SK-N-MC (cell line): ENCODE measurements around the gene SDE2.
"Not testable (repeated sequence)": the region's sequence is repeated elsewhere in the genome, so short reads cannot be mapped to it uniquely, and the experiment has no call there.

ENCODE experiments used
- DNase-seq: peaks from one replicate; pipeline ENCODE4 v3.0.0-alpha.2; 2011; ENCODE audit warnings: low read depth, low spot score
- H3K27ac ChIP-seq: fragments of 200-600 bp; sonication (generic); 2 replicates; pipeline ENCODE4 v1.5.1; 2016; ENCODE audit warnings: mixed run types
- H3K36me3 ChIP-seq: fragments of 200-600 bp; sonication (generic); 2 replicates; pipeline ENCODE4 v1.6.1; 2017; ENCODE audit warnings: antibody characterized with exemption, low read length, mixed read lengths; ENCODE audit not compliant: insufficient read depth
- H3K4me3 ChIP-seq: fragments of 200-600 bp; sonication (generic); 2 replicates; pipeline ENCODE4 v1.5.1; 2016
- H3K9ac ChIP-seq: fragments of 200-600 bp; sonication (generic); 2 replicates; pipeline ENCODE4 v1.8.0; 2017; ENCODE audit warnings: mixed run types, mixed read lengths; ENCODE audit not compliant: insufficient read length
- H3K9me3 ChIP-seq: fragments of 200-600 bp; sonication (generic); 2 replicates; pipeline ENCODE4 v1.6.1; 2017; ENCODE audit warnings: low read depth, mild to moderate bottlenecking, antibody characterized with exemption, low read length, moderate library complexity, mixed read lengths
- EZH2 ChIP-seq: fragments of 200-600 bp; sonication (generic); IDR thresholded peaks from one replicate; pipeline ENCODE4 v1.6.1; 2017; ENCODE audit warnings: antibody characterized with exemption
- FOXP2 ChIP-seq: optimal IDR thresholded peaks from 2 replicates; pipeline ENCODE3; 2011; ENCODE audit warnings: mild to moderate bottlenecking, moderate library complexity; ENCODE audit not compliant: insufficient read depth; ENCODE audit errors: extremely low read length, control extremely low read depth
- POLR2AphosphoS5 ChIP-seq: IDR thresholded peaks from 2 replicates; pipeline ENCODE4 v1.6.1; 2012; ENCODE audit warnings: mild to moderate bottlenecking, low read depth, low read length, borderline replicate concordance

SDE2 gene

DNA sequence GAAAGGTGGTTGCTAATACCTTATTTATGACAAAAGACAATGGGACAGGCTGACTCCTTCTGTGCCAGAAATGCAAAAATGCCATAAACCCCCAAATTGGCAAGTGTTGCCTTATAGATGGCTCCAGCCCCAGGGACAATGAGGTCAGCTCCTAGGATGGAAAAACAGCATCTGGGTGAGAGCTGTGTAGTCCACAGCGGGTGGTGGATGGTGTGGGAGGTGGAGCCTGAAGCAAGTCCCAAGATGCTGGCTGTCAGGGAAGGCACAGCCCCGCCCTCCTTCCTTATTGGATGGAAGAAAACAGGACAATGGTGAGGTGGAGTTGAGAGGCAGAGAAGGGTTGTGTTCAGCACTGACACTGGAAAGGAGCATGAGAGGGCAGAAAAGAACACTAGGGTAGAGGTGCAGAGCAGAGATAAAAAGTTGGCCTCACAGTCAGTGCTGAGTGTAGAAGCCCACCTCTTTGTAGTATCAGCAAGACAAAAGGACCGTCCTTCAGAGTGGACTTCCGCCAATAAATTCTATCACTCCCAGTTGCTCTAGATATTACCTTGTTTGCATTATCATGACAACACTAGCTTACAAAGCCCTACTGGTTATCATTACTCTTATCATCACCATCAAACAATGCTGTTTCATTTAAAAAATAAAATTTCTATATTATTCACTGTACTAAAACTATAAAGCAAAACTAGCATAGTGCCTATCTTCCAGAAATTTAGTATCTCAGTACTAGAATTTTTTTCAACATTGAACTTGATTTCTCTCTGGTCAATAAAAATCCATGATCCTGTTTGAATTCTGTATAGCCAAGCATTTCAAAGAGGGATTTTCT lies 3.7 kb upstream of the SDE2 start:
- no peak for TF ChIP-seq EZH2
- TF ChIP-seq FOXP2: peak; percentile 43
- peak; percentile 55 for TF ChIP-seq POLR2AphosphoS5
- Histone ChIP-seq H3K4me3 (0 out of 2 replicates have a peak overlapping the region, but pooled peaks have one; percentile 5), H3K9me3 (no peaks in the 10 kb centered on the region), H3K9ac (no peak overlapping the region), H3K36me3 (no peaks in the 10 kb centered on the region), H3K27ac (0 out of 2 replicates have a peak overlapping the region, but pooled peaks have one; percentile 11)
- no peak for DNase-seq

DNA sequence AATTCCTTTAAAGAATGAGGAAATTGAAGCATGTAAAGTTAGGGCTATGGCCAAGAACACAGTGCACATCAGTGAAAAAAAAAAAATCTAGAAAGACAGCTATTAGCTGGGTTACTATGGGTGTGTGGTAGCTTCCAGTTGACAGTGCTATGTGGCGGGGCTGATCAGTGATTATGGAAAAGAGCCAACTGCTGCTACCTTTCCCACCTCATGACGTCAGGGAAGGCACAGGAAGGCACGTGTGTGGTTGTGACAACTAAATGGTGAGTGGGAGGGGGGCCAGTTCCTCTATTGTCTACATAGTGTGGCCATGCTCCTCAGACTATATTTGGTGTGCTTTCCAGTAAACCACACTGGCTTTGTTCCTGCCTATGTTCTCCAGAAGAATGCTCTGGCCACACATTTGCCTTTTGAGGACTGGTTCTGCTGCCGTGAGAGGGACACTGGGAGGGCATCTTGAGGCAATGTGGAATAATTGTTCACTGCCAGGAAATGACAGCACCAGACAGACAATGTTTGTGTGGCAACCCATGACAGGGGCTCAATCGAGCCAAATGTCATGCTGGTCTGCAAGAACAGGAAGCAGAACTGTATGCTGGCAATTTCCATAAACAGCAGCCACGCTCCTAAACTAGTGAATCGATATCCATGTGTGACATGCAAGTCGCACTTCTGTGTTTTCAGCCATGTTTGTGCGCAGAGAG lies 3.0 kb upstream of the SDE2 start:
- no peaks in the 10 kb centered on the region for H3K9me3 ChIP-seq
- 0 out of 2 replicates have a peak overlapping the region, but pooled peaks have one; percentile 11 for H3K27ac ChIP-seq
- 0 out of 2 replicates have a peak overlapping the region, but pooled peaks have one; percentile 5 for H3K4me3 ChIP-seq
- no peak for TF ChIP-seq POLR2AphosphoS5
- no peaks in the 10 kb centered on the region for H3K36me3 ChIP-seq
- no peak overlapping the region for H3K9ac ChIP-seq
- DNase-seq: no peak

- Histone ChIP-seq H3K36me3 (no peaks in the 10 kb centered on the region; the same call in 1 of the 2 replicates), H3K9me3 (no peaks in the 10 kb centered on the region), H3K4me3 (no peak overlapping the region), H3K27ac (no peak overlapping the region), H3K9ac (no peak overlapping the region)
- TF ChIP-seq EZH2 (no peak), FOXP2 (no peak), POLR2AphosphoS5 (no peak)
- DNase-seq: no peak
Measured at GRCh38 chr1:226001088-226001487, 1.9 kb upstream of the SDE2 start.

- peak overlapping the region; percentile 95 for H3K27ac ChIP-seq
- H3K9me3 ChIP-seq, DNase-seq, H3K36me3 ChIP-seq, H3K9ac ChIP-seq: not testable (repeated sequence)
- peak overlapping the region; percentile 91 for H3K4me3 ChIP-seq
Measured at GRCh38 chr1:226000493-226001081, 1.4 kb upstream of the SDE2 start.

DNA sequence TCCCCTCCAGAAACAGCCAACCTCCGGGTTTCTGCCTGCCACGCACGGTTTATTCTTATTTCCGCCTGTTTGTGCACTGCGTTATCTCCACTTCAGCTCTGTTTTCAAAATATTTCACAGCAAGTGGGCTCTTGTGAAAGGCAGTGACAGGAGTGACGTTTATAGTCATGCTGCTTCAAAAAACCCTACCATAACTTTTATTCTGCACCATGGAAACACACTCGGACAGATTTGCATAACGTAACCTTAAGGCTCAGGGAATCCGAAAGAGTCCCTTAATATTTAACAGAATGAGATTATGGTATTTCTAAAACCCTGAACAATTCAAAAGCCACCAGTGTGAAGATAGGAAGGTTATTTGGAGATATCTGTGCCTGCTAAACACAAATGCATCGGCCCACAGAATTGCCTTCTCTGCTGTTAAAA lies 782 bp upstream of the SDE2 start:
- H3K27ac ChIP-seq: peak overlapping the region; percentile 95
- TF ChIP-seq POLR2AphosphoS5 (no peak), FOXP2 (no peak), EZH2 (no peak)
- peak overlapping the region; percentile 81 for H3K9ac ChIP-seq
- no peaks in the 10 kb centered on the region for H3K9me3 ChIP-seq
- H3K4me3 ChIP-seq: peak overlapping the region; percentile 91
- peaks cover 7% of the 10 kb centered on the region for H3K36me3 ChIP-seq
- no peak for DNase-seq

- Histone ChIP-seq H3K27ac (peak overlapping the region; percentile 67; the same call in 1 of the 2 replicates), H3K4me3 (peak overlapping the region; percentile 91), H3K9me3 (no peaks in the 10 kb centered on the region), H3K36me3 (peaks cover 20% of the 10 kb centered on the region), H3K9ac (peak overlapping the region; percentile 93)
- no peak for DNase-seq
- TF ChIP-seq FOXP2 (no peak), POLR2AphosphoS5 (no peak), EZH2 (no peak)
Measured at GRCh38 chr1:225998560-225999226, 450 bp downstream of the SDE2 start.

GRCh38 chr1:225996946-225997545 lies 2.1 kb downstream of the SDE2 start:
- Histone ChIP-seq H3K27ac (no peak overlapping the region), H3K36me3 (peaks cover 33% of the 10 kb centered on the region), H3K9me3 (no peaks in the 10 kb centered on the region), H3K9ac (peak overlapping the region; percentile 25), H3K4me3 (no peak overlapping the region)
- DNase-seq: no peak
- TF ChIP-seq EZH2 (no peak), POLR2AphosphoS5 (no peak), FOXP2 (no peak)
